Stimulated activated CD4-positive, alpha-beta T cell treated with anti-CD3 and anti-CD28 coated beads, Interleukin-15, amount 100 ng/mL, for 1 hour (primary cell): ENCODE data around the gene C6.
"Not testable (repeated sequence)": the region's sequence is repeated elsewhere in the genome, so short reads cannot be mapped to it uniquely, and the experiment has no call there.

Experiments
- DNase-seq, 2 donors: peaks; one replicate each; pipeline ENCODE4 v3.0.0-alpha.2; 2020; ENCODE audit warnings: low read depth in 1 of 2, low spot score in 1 of 2

Gene C6

GRCh38 chr5:41200506-41200905, 12.8 kb downstream of the C6 start:
- DNase-seq = no peak

DNA sequence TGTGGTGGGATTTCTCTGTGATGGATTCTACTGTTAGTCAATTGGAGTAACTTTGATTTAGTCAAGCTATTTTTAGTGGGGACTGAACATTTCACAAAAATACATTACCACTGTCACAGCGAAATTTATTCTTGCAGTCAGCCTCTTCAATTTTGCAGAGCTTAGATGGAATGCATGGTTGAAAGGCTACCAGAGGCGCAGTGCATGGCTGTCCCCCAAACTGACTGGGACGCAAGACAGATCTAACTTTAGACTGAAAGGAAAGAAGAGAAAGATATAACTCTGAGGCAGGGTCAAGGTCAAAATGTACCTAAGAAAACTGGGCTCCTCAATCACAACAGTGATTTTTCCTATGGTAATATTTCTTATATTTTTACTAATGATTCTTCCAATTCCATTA, 13.7 kb downstream of the C6 start:
- no peak for DNase-seq

DNA sequence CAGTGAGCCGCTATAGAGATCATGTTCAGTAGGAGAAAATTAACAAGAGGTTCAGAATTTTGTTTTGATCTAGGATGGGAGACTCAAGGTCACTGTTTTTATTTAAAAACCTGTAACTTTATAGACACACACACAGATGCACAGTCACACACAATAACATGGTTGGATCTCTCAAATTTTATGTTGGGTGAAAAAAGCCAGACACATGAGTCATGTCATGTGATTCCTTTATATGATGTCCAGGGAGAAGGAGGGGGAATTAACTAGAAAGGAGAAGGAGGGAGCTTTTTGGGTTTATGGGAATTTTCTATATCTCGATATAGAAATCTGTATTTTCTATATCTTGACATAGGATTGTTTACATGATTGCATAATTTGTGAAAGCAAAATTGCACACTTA, 17.1 kb downstream of the C6 start:
- DNase-seq = no peak

DNA sequence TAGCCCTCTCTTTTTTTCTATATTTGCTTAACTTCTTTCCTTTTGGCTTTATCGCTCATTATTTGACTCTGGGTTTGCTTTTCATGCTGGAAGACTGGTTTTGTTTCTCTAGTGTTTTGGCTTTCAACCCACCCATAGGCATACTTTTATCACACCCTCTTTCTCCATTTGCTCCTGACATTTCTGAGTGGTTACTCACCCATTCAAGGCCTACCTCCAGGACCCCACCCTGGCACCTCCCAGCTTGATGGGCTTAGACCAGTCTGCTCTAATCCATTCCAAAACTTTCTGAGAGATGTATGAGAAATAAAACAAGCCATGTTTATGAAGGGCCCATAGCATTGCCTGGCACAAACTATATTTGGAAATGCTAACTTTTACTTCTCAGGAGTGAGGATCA, 18.1 kb downstream of the C6 start:
- DNase-seq = no peak

DNA sequence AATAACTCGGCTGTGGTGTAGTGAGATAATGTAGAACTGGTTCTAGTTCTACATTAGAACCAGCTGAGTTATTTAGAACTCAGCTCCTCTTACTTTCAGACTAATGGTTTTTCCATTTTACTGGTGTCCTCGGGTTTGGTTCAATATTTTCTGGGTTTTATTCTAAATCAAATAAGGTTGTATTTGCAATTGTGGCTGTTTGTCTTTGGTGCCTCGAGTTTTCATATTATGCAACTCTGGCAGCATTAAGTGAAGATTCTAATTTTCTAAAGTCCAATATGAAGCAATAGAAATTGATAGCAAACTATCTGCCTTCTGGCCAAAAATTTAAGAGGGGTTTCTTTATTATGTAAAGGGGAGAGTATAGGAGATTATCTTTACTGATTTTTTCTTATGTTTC, 19.0 kb downstream of the C6 start:
- DNase-seq = no peak

- DNase-seq = no peak
These were observed 19.7 kb downstream of the C6 start for GRCh38 chr5:41193456-41194205.

- DNase-seq = no peak
These were observed 22.1 kb downstream of the C6 start for GRCh38 chr5:41191249-41191648.

GRCh38 chr5:41186143-41186542, 27.2 kb downstream of the C6 start:
- no peak for DNase-seq

GRCh38 chr5:41183331-41183730, 30.0 kb downstream of the C6 start:
- not testable (repeated sequence) for DNase-seq

DNA sequence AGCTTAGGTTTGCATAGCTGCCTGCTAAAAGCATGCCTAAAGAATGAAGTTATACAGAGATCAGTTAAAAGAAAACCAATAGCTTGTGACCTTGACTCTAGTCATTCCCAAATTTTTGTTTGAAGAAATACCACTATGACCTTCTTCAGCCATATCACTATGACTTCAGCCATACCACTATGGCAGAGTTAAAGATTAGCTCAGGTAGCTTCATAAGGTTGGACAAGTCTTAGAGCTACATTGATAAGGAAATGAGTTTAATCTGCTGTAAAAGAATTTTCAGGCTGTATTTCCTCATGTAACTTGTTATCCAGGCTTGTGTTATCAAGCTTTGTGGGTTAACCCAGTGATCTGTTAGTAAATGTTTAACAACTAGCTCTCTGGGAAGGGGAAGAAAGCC, 30.7 kb downstream of the C6 start:
- DNase-seq = no peak

- no peak for DNase-seq
These were observed 31.4 kb downstream of the C6 start for GRCh38 chr5:41181691-41182564.

- DNase-seq = no peak
These were observed 36.4 kb downstream of the C6 start for GRCh38 chr5:41176952-41177351.

GRCh38 chr5:41172012-41172411, 41.3 kb downstream of the C6 start:
- DNase-seq = no peak

DNA sequence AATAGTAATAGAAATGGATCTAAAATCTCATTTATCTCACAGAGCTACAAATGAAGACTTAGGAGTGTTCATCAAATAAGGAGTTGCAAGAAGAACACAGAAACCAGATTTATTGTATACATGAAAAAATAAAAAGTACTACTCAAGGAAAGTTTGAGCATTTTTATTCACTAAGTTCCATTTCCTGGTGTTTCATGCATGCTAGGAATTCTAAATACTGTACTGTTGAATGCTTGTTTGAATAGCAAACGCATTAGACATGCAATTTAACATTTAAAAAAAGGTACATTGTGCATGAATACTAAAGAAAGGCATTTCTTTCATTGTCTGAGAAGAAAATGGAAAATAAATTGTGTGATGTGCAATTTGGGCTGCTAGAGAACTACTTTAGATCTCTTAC, 52.1 kb downstream of the C6 start:
- DNase-seq = no peak

DNA sequence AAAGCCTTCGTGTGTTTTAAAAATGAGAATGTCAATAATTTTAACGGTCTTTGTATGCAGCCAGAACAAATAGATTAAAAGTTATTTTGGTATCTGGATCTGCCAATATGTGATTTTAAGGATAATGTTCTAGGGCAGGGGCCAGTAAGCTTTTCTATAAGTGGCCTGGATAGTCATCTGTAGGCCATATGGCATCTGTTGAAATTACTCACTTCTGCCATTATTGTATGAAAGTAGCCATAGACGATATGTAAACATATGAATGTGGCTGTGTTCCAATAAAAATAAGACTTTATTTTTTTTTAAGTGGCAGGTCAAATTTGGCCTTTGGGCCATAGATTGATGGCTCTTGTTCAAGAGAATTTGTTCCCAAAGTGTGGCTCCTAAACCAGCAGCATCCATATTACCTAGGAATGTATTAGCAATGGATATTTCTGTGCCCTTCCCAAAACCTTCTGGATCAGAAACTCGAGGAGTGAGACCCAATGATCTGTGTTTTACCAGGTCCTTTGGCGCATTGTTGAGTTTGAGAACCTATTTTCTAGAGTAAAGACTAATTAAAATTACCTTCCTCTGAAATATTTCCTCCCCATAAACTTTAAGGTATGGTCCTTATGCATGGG, 55.9 kb downstream of the C6 start:
- DNase-seq = no peak

- no peak for DNase-seq
These were observed 56.6 kb downstream of the C6 start for GRCh38 chr5:41156739-41157138.

- no peak for DNase-seq
These were observed 58.8 kb downstream of the C6 start for GRCh38 chr5:41154491-41154890.

DNA sequence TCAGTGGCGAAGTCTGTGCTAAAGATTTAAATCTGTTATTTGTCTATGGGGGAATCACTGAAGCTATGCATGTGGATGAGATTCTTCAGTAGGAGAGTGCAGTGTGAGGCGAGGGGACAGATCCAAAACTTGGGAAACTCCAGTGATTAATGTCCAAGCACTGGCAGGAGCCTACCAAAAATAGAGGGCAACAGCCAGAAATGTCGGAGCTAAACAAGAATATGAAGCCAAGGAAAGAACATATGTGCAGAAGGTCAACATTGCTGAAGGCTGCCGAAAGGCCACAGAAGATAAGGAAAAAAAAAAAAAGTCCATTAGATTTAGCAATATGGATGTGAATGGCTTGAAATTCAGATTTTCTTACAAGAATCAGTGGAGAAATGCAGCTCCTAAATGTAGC, 61.8 kb downstream of the C6 start:
- no peak for DNase-seq

- no peak for DNase-seq
These were observed 64.9 kb downstream of the C6 start for GRCh38 chr5:41148448-41148847.

DNA sequence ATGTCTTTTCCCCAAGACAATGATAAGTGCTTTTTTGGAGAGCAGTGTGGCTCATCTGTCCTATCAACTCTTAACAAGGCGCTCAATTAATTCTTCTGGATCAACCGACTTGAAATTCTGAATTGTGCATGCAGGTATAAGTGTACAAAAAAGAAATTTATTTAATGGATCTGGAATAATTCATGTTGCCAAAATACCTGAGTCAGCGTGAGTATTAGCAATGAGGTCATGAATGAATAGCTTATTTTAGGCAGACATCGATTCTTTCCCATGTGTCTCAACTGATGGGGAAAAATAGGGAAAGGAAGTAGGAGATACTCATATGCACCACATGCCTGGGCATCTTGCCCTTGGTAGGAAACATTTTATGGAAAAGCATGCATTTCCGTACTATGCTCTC, 68.0 kb downstream of the C6 start:
- DNase-seq = no peak

DNA sequence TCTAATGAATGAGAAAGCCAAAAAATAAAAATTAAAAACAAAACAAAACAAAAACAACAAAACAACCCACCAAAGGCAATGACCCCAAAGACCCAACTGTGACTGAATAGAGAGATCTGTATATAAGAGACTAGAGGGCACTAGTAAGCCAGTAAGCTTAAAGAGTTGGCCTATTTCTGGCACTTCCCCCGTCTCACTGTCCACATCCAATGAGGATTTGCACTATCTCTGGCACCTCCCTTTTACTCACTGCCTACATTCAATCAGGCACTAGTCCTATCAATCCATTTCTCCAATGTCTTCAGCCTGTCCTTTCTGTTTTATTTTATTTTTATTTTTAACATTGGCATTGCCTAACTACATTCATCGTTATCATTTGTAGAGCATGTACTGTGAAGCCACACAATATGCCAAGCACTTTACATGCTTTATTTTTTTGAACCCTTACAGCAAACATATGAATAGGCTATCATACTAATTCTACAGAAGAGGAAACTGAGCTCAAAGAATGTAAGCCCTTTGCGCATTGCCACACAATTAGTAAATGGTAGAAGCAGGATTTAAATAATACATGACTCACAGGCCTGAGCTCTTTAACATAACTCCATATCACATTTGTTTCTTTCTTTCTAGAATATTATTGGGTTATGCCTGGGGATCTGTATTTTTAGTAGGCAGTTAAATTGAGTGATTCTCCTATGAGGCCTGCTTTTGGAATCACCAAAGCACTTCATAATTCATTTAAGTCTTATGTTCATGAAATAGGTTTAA, 70.0 kb downstream of the C6 start:
- DNase-seq = no peak
